Spinal cord (tissue), 10 donors: ENCODE measurements around the gene FRMD4A. TPM values are rescaled to one million over a fixed set of nuclear protein-coding genes. Genes with fewer than 3 reads are reported as not detected.
A peak's percentile ranks its signal among the peaks of the same experiment; 100 is the strongest.

Experiments used
- DNase-seq, 6 donors: peaks; one replicate each; pipeline versions ENCODE4 v3.0.0 to v3.0.0-alpha.2; 2013 to 2015; ENCODE audit warnings: low spot score in 6 of 6, low read depth in 4 of 6
- H3K27ac ChIP-seq: one replicate; pipeline ENCODE4 v1.5.1; 2013; ENCODE audit warnings: low read depth, low read length, control low read depth
- H3K27me3 ChIP-seq: one replicate; pipeline ENCODE4 v1.6.1; 2013; ENCODE audit warnings: low read length; ENCODE audit not compliant: control insufficient read depth, insufficient read depth
- H3K36me3 ChIP-seq: one replicate; pipeline ENCODE4 v1.6.1; 2013; ENCODE audit warnings: low read length; ENCODE audit not compliant: control insufficient read depth, insufficient read depth
- H3K4me1 ChIP-seq: one replicate; pipeline ENCODE4 v1.6.1; 2013; ENCODE audit warnings: low read length; ENCODE audit not compliant: control insufficient read depth, insufficient read depth
- H3K4me3 ChIP-seq: one replicate; pipeline ENCODE4 v1.5.1; 2013; ENCODE audit warnings: low read depth, low read length, control low read depth
- H3K9me3 ChIP-seq: one replicate; pipeline ENCODE4 v1.6.1; 2013; ENCODE audit warnings: low read length; ENCODE audit not compliant: control insufficient read depth, insufficient read depth
- WGBS: methylation state at CpG from one replicate; pipeline ENCODE4 v1.1.5; 2013; ENCODE audit warnings: missing lambda C conversion rate; ENCODE audit not compliant: insufficient coverage; 5-methylcytosine and 5-hydroxymethylcytosine counted together
- polyA plus RNA-seq, 2 donors: library from polyadenylated mRNA; unstranded; fragments of 120-200 nt; gene quantifications; one replicate each; pipeline ENCODE4 v1.2.1, GENCODE V29; 2013; ENCODE audit not compliant: insufficient read length in 2 of 2
- total RNA-seq, 2 donors: library from RNA; depleted of rRNA in 1 of 2; stranded (reverse); fragments of 120-200 nt in 1 of 2; fragments of >200 nt in 1 of 2; gene quantifications; one replicate each; pipeline versions ENCODE4 v1.2.3 to v1.2.4, GENCODE V29; 2013 to 2014
- donor health status: healthy.

FRMD4A gene
- total and polyA plus RNA-seq, 4 donors, result 75.4 to 97.8 (median 91.8) TPM

DNA sequence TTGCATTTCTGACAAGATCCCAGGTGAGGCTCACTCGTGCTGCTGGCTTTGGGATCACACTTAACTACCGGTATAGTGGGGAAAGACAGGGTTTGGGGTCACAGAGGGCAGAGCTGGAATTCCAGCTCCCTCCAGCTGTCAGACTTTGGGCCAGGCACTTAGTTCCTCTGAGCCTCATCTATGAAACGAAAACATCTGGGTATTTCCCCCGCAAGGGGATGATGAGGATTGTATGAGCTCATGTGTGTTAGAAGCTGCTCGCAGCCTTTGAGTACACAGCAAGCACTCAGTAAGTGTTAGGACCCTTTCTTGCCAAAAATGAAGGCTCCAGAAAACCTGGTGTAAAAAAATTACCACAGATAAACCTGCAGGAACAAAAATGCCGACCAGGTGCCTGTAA is 677.9 kb downstream of the FRMD4A start:
- peaks cover 78% of the 10 kb centered on the region for H3K36me3 ChIP-seq
- no peaks in the 10 kb centered on the region for H3K27me3 ChIP-seq
- H3K9me3 ChIP-seq, result no peaks in the 10 kb centered on the region
- DNase-seq, result no peak
- WGBS, result 78% methylated on average over 3 of the region's 6 CpGs
- no peak overlapping the region for H3K27ac ChIP-seq
- no peak overlapping the region for H3K4me3 ChIP-seq
- H3K4me1 ChIP-seq, result no peaks in the 10 kb centered on the region

DNA sequence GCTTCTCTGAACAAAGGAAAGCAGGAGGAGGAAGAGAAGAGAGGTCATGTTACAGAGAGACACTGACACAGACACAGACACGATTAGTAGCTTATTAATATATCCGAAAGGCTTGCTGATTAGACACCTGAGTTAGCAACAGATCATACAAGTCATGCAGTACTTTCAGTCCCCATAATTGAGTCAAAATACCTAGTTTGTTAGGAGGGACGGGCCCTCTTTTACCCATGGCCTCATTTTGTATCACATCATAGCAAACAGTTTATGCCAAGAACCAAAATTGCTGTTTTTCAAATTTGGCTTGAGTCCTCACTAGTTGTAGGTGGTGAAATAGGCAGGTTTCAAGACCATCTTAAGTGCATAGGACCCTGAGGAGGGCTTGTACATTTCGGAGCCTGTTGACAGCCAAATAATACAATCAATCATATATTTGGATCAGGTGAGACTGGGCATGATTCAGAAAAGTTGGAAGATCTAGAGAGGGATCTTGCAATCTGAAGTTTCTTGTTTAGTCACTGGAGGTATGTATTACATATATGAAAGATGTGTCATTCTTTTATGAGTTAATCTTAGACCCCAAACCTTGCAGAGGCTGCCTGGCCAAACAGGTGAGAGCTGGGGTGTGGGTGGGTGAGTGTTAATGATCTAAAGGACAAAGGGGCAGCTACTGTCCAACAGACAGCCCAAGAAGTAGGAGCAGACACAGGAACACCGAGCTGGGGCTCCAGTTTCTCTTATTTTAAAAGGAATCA is 678.6 kb downstream of the FRMD4A start:
- no peak for DNase-seq
- Histone ChIP-seq H3K4me3 (no peak overlapping the region), H3K9me3 (no peaks in the 10 kb centered on the region), H3K36me3 (peaks cover 76% of the 10 kb centered on the region), H3K27ac (no peak overlapping the region), H3K4me1 (no peaks in the 10 kb centered on the region), H3K27me3 (no peaks in the 10 kb centered on the region)
- 67% methylated on average over 1 of the region's 5 CpGs for WGBS

DNA sequence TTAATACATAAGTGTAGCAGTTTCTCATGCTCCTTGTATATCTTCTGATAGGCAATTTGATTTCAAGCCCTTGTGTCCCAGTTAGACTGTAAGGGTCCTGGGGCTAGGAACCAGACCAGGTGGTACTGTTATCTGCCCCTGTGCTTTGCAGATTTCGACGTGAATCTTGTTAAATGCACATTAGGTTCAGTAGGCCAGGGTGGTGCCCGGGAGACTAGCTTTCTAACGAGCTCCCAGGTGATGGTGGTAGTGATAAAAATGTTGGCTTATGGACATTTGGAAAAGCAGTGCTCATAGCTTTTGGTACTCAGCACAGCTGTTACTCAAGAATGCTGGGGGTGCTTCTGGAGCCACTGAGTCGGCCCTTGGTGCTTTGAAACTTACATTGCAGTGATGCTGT is 679.8 kb downstream of the FRMD4A start:
- Histone ChIP-seq H3K4me1 (no peaks in the 10 kb centered on the region), H3K4me3 (no peak overlapping the region), H3K9me3 (no peaks in the 10 kb centered on the region), H3K27me3 (no peaks in the 10 kb centered on the region), H3K36me3 (peaks cover 76% of the 10 kb centered on the region), H3K27ac (no peak overlapping the region)
- 92% methylated on average over 4 of the region's 5 CpGs for WGBS
- DNase-seq, result no peak

DNA sequence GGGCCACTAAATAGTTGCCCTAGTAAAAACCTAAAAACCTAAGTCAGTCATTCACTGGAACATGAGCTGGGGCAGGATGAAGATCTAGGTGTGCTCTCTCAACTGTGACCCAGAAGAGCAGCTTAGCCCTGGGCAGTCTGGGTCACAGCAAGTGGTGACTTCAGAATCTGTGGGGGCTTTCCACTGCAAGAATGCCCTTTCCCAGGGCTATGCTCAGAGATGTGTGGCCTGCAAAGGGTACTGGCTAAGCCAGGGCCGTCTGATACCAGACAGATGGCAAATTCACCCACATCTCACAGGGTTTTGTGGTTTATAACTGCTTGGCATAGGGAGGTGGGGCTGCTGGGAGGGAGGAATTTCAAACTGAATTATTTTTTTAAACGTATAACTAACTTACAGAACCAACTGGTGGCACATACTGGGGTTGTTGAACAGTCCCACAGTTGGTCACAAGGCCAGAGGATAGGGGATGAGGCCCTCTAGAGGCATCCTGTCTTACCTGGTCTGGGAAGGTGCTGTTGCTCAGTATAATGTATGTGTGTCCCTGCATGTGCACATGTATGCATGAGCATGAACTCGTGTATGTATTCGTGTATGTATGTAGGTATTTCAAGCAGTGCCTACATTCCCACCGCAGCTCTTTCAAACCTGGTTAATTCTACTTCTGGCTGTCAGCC is 680.7 kb downstream of the FRMD4A start:
- peaks cover 79% of the 10 kb centered on the region for H3K36me3 ChIP-seq
- DNase-seq, result peak in 1 of 6 donors; percentile 54
- 100% methylated on average over 1 of the region's 5 CpGs for WGBS

DNA sequence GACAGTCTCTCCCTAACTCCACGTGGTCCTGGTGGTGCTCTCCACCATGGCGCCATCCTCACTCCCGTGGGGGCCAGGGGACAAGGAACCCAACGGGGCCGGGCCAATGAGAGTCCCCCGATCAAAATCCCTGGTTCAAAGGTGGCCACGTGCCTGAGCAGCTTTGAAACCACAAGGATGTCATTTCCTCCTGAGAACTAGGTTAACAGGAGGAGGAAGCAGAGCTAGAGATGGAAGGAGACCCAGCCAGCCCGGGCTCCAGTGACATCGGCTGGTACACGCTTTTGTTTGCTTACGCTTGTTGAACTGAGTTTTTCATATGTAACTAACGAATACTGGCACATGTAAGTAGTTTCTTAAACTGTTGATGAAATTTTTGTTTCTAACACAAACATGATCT is 682.3 kb downstream of the FRMD4A start:
- Histone ChIP-seq H3K9me3 (no peaks in the 10 kb centered on the region), H3K4me1 (no peaks in the 10 kb centered on the region), H3K4me3 (no peak overlapping the region), H3K36me3 (peaks cover 67% of the 10 kb centered on the region), H3K27ac (no peak overlapping the region), H3K27me3 (no peaks in the 10 kb centered on the region)
- 87% methylated on average over 8 of the region's 12 CpGs for WGBS
- no peak for DNase-seq

More for the DNA sequence above, 680.7 kb downstream of the FRMD4A start:
- Histone ChIP-seq H3K4me1 (no peaks in the 10 kb centered on the region), H3K9me3 (no peaks in the 10 kb centered on the region), H3K4me3 (no peak overlapping the region), H3K27ac (no peak overlapping the region), H3K27me3 (no peaks in the 10 kb centered on the region)

DNA sequence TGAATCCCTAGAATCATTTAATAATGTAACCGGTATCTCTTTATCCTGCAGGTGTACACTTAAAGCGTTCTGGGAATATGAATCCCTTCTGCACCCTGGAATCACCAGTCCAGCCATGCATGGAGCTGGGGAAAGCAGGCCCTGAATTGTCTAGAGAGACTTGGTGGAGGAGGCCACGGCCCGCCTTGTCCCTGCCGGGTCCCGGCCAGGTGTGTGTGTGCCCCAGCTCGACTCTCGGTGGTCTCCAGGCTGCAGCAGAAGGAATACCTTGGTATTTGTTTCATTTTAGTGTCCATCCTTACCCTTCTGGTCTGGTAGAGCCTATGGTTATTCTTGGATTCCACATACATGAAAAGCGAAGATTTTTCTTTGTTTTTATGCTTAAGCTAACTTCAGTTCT is 685.9 kb downstream of the FRMD4A start:
- DNase-seq, result no peak
- H3K36me3 ChIP-seq, result peaks cover 34% of the 10 kb centered on the region
- H3K4me3 ChIP-seq, result no peak overlapping the region
- 96% methylated on average over 4 of the region's 9 CpGs for WGBS
- H3K27ac ChIP-seq, result no peak overlapping the region
- H3K9me3 ChIP-seq, result no peaks in the 10 kb centered on the region
- H3K4me1 ChIP-seq, result no peaks in the 10 kb centered on the region
- no peaks in the 10 kb centered on the region for H3K27me3 ChIP-seq

DNA sequence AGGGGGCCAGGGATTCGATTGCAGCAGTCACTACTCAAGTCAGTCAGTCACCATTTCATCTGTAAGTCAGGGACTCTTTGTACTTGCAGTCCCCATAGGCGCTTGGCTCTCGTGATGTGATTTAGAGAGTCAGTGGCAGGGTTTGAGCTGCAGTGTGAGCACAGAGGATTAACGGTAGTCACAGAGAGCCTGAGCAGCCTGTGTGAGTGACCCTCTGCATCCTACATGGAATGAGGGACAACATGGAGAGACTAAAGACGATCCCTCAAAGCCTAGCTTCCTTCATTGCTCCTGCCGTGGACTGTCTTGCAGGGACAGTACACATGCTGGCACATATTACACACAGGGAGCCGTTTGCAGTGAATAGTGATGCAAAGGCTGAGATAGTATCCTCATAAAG is 687.7 kb downstream of the FRMD4A start:
- Histone ChIP-seq H3K27me3 (no peaks in the 10 kb centered on the region), H3K9me3 (no peaks in the 10 kb centered on the region), H3K27ac (no peak overlapping the region), H3K36me3 (peaks cover 30% of the 10 kb centered on the region), H3K4me3 (no peak overlapping the region), H3K4me1 (no peaks in the 10 kb centered on the region)
- DNase-seq, result peak in 1 of 6 donors; percentile 47
- 65% methylated on average over 4 of the region's 7 CpGs for WGBS

DNA sequence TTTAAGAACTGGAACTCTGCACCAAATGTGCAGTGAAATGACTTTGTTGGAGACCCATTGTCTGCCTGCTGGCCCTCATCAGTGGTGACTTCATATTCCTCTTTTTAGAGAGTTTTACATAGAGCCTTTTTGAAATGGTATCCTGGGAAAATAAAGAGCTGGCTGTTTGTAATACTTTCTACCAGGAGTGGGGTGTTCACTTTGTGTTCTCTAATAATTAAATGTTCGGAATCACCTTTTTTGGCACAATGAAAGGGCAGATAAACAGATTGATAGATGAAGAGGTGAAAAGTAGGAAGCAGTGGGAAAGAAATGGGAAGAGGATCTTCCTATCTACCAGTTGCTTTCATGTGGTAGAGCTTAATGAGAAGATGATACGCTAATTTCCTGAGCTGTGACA is 688.4 kb downstream of the FRMD4A start:
- WGBS, result no CpG with 5 or more reads among the region's 2 CpGs
- no peaks in the 10 kb centered on the region for H3K4me1 ChIP-seq
- no peak overlapping the region for H3K27ac ChIP-seq
- H3K9me3 ChIP-seq, result no peaks in the 10 kb centered on the region
- H3K36me3 ChIP-seq, result peaks cover 26% of the 10 kb centered on the region
- no peaks in the 10 kb centered on the region for H3K27me3 ChIP-seq
- no peak for DNase-seq
- no peak overlapping the region for H3K4me3 ChIP-seq

DNA sequence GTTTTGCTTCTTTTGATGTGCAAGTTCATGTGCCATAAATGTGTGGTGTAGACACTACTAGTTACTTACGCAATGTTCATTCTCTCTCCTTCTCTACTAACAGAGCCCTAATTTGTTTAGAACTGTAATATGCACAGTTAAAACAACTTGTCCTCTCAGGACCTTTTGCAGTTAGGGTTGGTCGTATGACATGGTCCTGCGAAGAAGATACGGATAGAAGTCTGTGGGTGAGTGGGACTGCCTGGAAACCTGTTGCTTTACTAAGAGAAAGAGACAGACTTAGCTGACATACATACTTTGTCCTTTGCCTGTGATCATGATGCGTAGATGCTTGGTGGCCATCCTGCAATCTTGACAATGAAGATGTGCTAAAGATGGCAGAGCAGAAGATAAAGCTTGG is 692.8 kb downstream of the FRMD4A start:
- 91% methylated on average over 4 of the region's 5 CpGs for WGBS
- no peaks in the 10 kb centered on the region for H3K27me3 ChIP-seq
- no peak overlapping the region for H3K4me3 ChIP-seq
- DNase-seq, result no peak
- H3K36me3 ChIP-seq, result peaks cover 2% of the 10 kb centered on the region
- no peak overlapping the region for H3K27ac ChIP-seq
- no peaks in the 10 kb centered on the region for H3K4me1 ChIP-seq
- H3K9me3 ChIP-seq, result no peaks in the 10 kb centered on the region

DNA sequence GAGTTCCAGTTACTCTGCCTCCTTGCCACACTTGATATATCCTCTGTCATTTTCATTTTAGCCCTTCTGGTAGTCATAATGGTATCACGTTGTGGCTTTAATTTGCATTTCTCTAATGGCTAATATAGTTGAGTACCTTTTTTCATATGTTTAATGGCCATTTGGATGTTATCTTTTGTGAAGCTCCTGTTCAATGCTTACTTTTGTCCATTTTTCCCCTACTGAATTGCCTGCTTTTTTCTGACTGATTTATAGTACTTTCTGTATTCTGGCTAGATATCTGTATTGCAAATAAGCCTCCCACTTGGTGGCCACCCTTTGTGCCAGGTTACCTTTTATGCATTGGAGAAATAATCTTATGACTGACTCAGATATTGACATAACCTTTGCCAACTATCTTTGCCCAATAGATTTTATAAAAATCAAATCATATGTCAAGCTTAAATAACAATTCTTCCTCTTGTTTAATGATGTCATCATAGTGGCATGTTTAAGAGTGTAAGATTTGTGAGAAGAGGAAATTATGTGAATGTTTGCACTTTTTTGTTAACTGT is 693.3 kb downstream of the FRMD4A start:
- Histone ChIP-seq H3K9me3 (no peaks in the 10 kb centered on the region), H3K27ac (no peak overlapping the region), H3K4me1 (no peaks in the 10 kb centered on the region), H3K4me3 (no peak overlapping the region), H3K36me3 (peaks cover 2% of the 10 kb centered on the region), H3K27me3 (no peaks in the 10 kb centered on the region)
- WGBS, result no CpG with 5 or more reads among the region's 1 CpG
- no peak for DNase-seq
